Measurements from ENCODE around the gene AGAP1.

GRCh38 chr2:235485362-235485761 lies 8.5 kb upstream of the AGAP1 start:
- TF ChIP-seq POLR2A (IDR thresholded peaks at IDR 0.05) (no peak), CTCF (IDR thresholded peaks at IDR 0.05) (no peak), POLR2AphosphoS5 (IDR thresholded peaks at IDR 0.05) (no peak)
